ENCODE data around the gene NFXL1. TPM values are rescaled to one million over a fixed set of nuclear protein-coding genes. Genes with fewer than 3 reads are reported as not detected.

NFXL1 gene
- total RNA-seq, 1 experiment from 2014 or later = 9.2 TPM

- Histone ChIP-seq H3K9me3 (ENCODE audit: control insufficient read depth, insufficient read depth, low read depth, low read length) (no peaks in the 10 kb centered on the region), H3K27me3 (ENCODE audit: control insufficient read depth, insufficient read depth, low read length) (no peaks in the 10 kb centered on the region), H3K4me1 (ENCODE audit: control insufficient read depth, insufficient read depth, low read length) (no peaks in the 10 kb centered on the region), H3K36me3 (ENCODE audit: control insufficient read depth, insufficient read depth, low read length) (no peaks in the 10 kb centered on the region), H3K27ac (ENCODE audit: low read length) (no peak overlapping the region), H3K4me3 (ENCODE audit: low read depth in 2 of 2, low read length in 2 of 2) (peak overlapping the region; percentile 43 to 63)
- ChIA-PET CTCF (interaction anchor here (0.8 to 1.5 kb wide), 7 partner anchors 20 to 168 kb away, joined by 3 to 12 read pairs (median 3); no protein-coding TSS in a partner anchor), POLR2A (no interaction called here)
- in situ Hi-C loops (cut with HindIII; ENCODE audit: low pct_unique_long_range_greater_than_20kb, low sequenced_read_pairs) = no loop called here
- ATAC-seq = peak; percentile 83
- BruUV-seq (replicated peaks) = no TSS peak
- DNase-seq (ENCODE audit: low read depth, low spot score) = no peak
- intact Hi-C loops (cut with micrococcal nuclease; ENCODE audit: unreplicated experiment) = loop anchor here (2.0 to 5.0 kb wide), 3 partner anchors 132 to 170 kb away; no protein-coding TSS in a partner anchor
- no peak for TF ChIP-seq CTCF (IDR thresholded peaks at IDR 0.05)
- no peak for TF ChIP-seq SIN3A (IDR thresholded peaks at IDR 0.05; ENCODE audit: borderline replicate concordance, insufficient read depth, low read depth, low read length)
- TF ChIP-seq TCF7L2 (IDR thresholded peaks at IDR 0.05; ENCODE audit: low read depth, low read length) = no peak
- no peak for TF ChIP-seq POLR2AphosphoS5 (IDR thresholded peaks at IDR 0.05; ENCODE audit: low read depth, low read length)
- TF ChIP-seq REST (IDR thresholded peaks at IDR 0.05; ENCODE audit: insufficient read depth in 1 of 2, low read depth in 2 of 2, low read length in 1 of 2) = no peak
Observed at GRCh38 chr4:47837094-47837907, 77.1 kb downstream of the NFXL1 start.

- Histone ChIP-seq H3K27me3 (ENCODE audit: control insufficient read depth, insufficient read depth, low read length) (no peaks in the 10 kb centered on the region), H3K36me3 (ENCODE audit: control insufficient read depth, insufficient read depth, low read length) (no peaks in the 10 kb centered on the region), H3K9me3 (ENCODE audit: control insufficient read depth, insufficient read depth, low read depth, low read length) (no peaks in the 10 kb centered on the region), H3K27ac (ENCODE audit: low read length) (no peak overlapping the region), H3K4me3 (ENCODE audit: low read depth in 2 of 2, low read length in 2 of 2) (peak overlapping the region; percentile 43 to 63), H3K4me1 (ENCODE audit: control insufficient read depth, insufficient read depth, low read length) (no peaks in the 10 kb centered on the region)
- ChIA-PET CTCF (interaction anchor here (0.8 to 1.5 kb wide), 7 partner anchors 20 to 168 kb away, joined by 3 to 12 read pairs (median 3); no protein-coding TSS in a partner anchor), POLR2A (no interaction called here)
- peak; percentile 18 for DNase-seq (ENCODE audit: low read depth, low spot score)
- in situ Hi-C loops (cut with HindIII; ENCODE audit: low pct_unique_long_range_greater_than_20kb, low sequenced_read_pairs) (no loop called here), intact Hi-C loops (cut with micrococcal nuclease; ENCODE audit: unreplicated experiment) (loop anchor here (2.0 to 5.0 kb wide), 3 partner anchors 132 to 169 kb away; no protein-coding TSS in a partner anchor)
- TF ChIP-seq CTCF (IDR thresholded peaks at IDR 0.05) (peak; percentile 82), TCF7L2 (IDR thresholded peaks at IDR 0.05; ENCODE audit: low read depth, low read length) (no peak)
- no TSS peak for BruUV-seq (replicated peaks)
- peak; percentile 97 for ATAC-seq
Observed at GRCh38 chr4:47836641-47837093, 77.7 kb downstream of the NFXL1 start.
